Neural progenitor cell (in vitro differentiated cells): ENCODE data around the gene BOK. TPM values are rescaled to one million over a fixed set of nuclear protein-coding genes. Genes with fewer than 3 reads are reported as not detected.

Experiments used
- DNase-seq: peaks from one replicate; pipeline ENCODE4 v3.0.0-alpha.2; 2016; ENCODE audit warnings: low spot score
- H2AFZ ChIP-seq: fragments of 200-600 bp; sonication (generic); replicated peaks from 2 replicates; pipeline ENCODE4 v1.6.1; 2016; ENCODE audit warnings: antibody characterized with exemption
- H3F3A ChIP-seq: fragments of 200-600 bp; sonication (generic); 2 replicates; pipeline ENCODE4 v1.6.1; 2016; ENCODE audit warnings: antibody characterized with exemption, low read depth
- H3K27ac ChIP-seq: fragments of 200-600 bp; sonication (generic); 2 replicates; pipeline ENCODE4 v1.5.1; 2016; ENCODE audit warnings: mild to moderate bottlenecking
- H3K27me3 ChIP-seq: fragments of 200-600 bp; sonication (generic); 2 replicates; pipeline ENCODE4 v1.6.1; 2016; ENCODE audit warnings: mild to moderate bottlenecking, moderate library complexity
- H3K36me3 ChIP-seq: fragments of 200-600 bp; sonication (generic); 2 replicates; pipeline ENCODE4 v1.5.1; 2016
- H3K4me1 ChIP-seq: fragments of 200-600 bp; sonication (generic); 2 replicates; pipeline ENCODE4 v1.6.1; 2016; ENCODE audit warnings: mixed run types
- H3K4me2 ChIP-seq: fragments of 200-600 bp; sonication (generic); 2 replicates; pipeline ENCODE4 v1.6.1; 2016
- H3K4me3 ChIP-seq: fragments of 200-600 bp; sonication (generic); 2 replicates; pipeline ENCODE4 v1.5.1; 2016
- H3K79me2 ChIP-seq: fragments of 200-600 bp; sonication (generic); 2 replicates; pipeline ENCODE4 v1.6.1; 2016; ENCODE audit warnings: low read depth
- H3K9ac ChIP-seq: fragments of 200-600 bp; sonication (generic); 2 replicates; pipeline ENCODE4 v1.6.1; 2016
- H3K9me3 ChIP-seq: fragments of 200-600 bp; sonication (generic); 2 replicates; pipeline ENCODE4 v1.5.1; 2016; ENCODE audit warnings: low read depth
- H4K20me1 ChIP-seq: fragments of 200-600 bp; sonication (generic); 2 replicates; pipeline ENCODE4 v1.6.1; 2016; ENCODE audit warnings: low read depth
- H3K27ac Mint-ChIP-seq: 3 replicates; pipeline ENCODE4 v1.8.0; 2021; ENCODE audit warnings: mixed read lengths
- H3K27me3 Mint-ChIP-seq: 2 replicates; pipeline ENCODE4 v1.8.0; 2022; ENCODE audit warnings: low read depth, mild to moderate bottlenecking, inconsistent platforms, moderate library complexity, mixed read lengths; ENCODE audit not compliant: insufficient read depth
- H3K36me3 Mint-ChIP-seq: 3 replicates; pipeline ENCODE4 v1.8.0; 2021; ENCODE audit warnings: mixed read lengths
- H3K4me1 Mint-ChIP-seq: 3 replicates; pipeline ENCODE4 v1.8.0; 2021; ENCODE audit warnings: mixed read lengths
- H3K4me3 Mint-ChIP-seq: 3 replicates; pipeline ENCODE4 v1.8.0; 2021; ENCODE audit warnings: mild to moderate bottlenecking, moderate library complexity, mixed read lengths
- H3K9me3 Mint-ChIP-seq: 3 replicates; pipeline ENCODE4 v1.8.0; 2020; ENCODE audit warnings: mixed read lengths
- CTCF ChIP-seq: fragments of 200-600 bp; sonication (generic); IDR thresholded peaks from 2 replicates; pipeline ENCODE4 v1.5.1; 2017; ENCODE audit warnings: antibody characterized with exemption, mild to moderate bottlenecking
- EZH2 ChIP-seq: fragments of 200-600 bp; sonication (generic); IDR thresholded peaks from 2 replicates; pipeline ENCODE4 v1.6.1; 2017; ENCODE audit warnings: antibody characterized with exemption, mild to moderate bottlenecking, moderate library complexity
- EZH2phosphoT487 ChIP-seq: fragments of 200-600 bp; sonication (generic); IDR thresholded peaks from 2 replicates; pipeline ENCODE4 v1.6.1; 2017; ENCODE audit warnings: antibody characterized with exemption
- total RNA-seq: library from RNA; depleted of rRNA; stranded (reverse); fragments of >200 nt; gene quantifications from 2 replicates; pipeline ENCODE4 v1.2.3, GENCODE V29; 2015; ENCODE audit warnings: low replicate concordance

BOK gene
- total RNA-seq, 1 donor from 2014 or later, result 2.0 TPM

- H2AFZ ChIP-seq, result no peak overlapping the region
- no peak overlapping the region for H3K27ac ChIP-seq
- peak overlapping the region; percentile 11 for H3K4me3 ChIP-seq
- no peaks in the 10 kb centered on the region for H3K36me3 ChIP-seq
- Mint-ChIP-seq H3K4me1 (peaks cover 6% of the 10 kb centered on the region), H3K27me3 (peaks cover 5% of the 10 kb centered on the region), H3K36me3 (peaks cover 13% of the 10 kb centered on the region), H3K4me3 (no peak overlapping the region), H3K27ac (peak overlapping the region; percentile 57), H3K9me3 (peaks cover 2% of the 10 kb centered on the region)
- peak overlapping the region; percentile 58 for H3K4me2 ChIP-seq
- H3K9ac ChIP-seq, result no peak overlapping the region
- H3F3A ChIP-seq, result peaks cover 2% of the 10 kb centered on the region
- H3K9me3 ChIP-seq, result no peaks in the 10 kb centered on the region
- TF ChIP-seq CTCF (no peak), EZH2 (no peak), EZH2phosphoT487 (no peak)
- peak; percentile 30 for DNase-seq
- peaks cover 46% of the 10 kb centered on the region for H3K79me2 ChIP-seq
- H3K27me3 ChIP-seq, result no peaks in the 10 kb centered on the region
- H4K20me1 ChIP-seq, result no peaks in the 10 kb centered on the region
- peaks cover 13% of the 10 kb centered on the region for H3K4me1 ChIP-seq
Observed at GRCh38 chr2:241617431-241618154, 59.0 kb downstream of the BOK start.

GRCh38 chr2:241618296-241618805 lies 59.8 kb downstream of the BOK start:
- no peak for TF ChIP-seq EZH2
- no peak for TF ChIP-seq CTCF
- TF ChIP-seq EZH2phosphoT487, result no peak
- Histone ChIP-seq H4K20me1 (no peaks in the 10 kb centered on the region), H3K9ac (no peak overlapping the region), H3K4me3 (no peak overlapping the region), H3K4me2 (no peak overlapping the region), H3K9me3 (no peaks in the 10 kb centered on the region), H3K27me3 (no peaks in the 10 kb centered on the region), H3K36me3 (no peaks in the 10 kb centered on the region), H3K79me2 (peaks cover 53% of the 10 kb centered on the region), H3K4me1 (peaks cover 6% of the 10 kb centered on the region), H3F3A (no peaks in the 10 kb centered on the region), H3K27ac (no peak overlapping the region), H2AFZ (no peak overlapping the region)
- H3K4me3 Mint-ChIP-seq, result peak overlapping the region; percentile 60
- H3K27me3 Mint-ChIP-seq, result peaks cover 5% of the 10 kb centered on the region
- peaks cover 13% of the 10 kb centered on the region for H3K36me3 Mint-ChIP-seq
- H3K9me3 Mint-ChIP-seq, result peaks cover 2% of the 10 kb centered on the region
- peak overlapping the region; percentile 91 for H3K27ac Mint-ChIP-seq
- peaks cover 6% of the 10 kb centered on the region for H3K4me1 Mint-ChIP-seq
- no peak for DNase-seq

GRCh38 chr2:241618829-241619228 lies 60.3 kb downstream of the BOK start:
- no peaks in the 10 kb centered on the region for H4K20me1 ChIP-seq
- no peak overlapping the region for H3K27ac ChIP-seq
- Mint-ChIP-seq H3K4me3 (no peak overlapping the region), H3K27me3 (peaks cover 5% of the 10 kb centered on the region), H3K4me1 (peaks cover 6% of the 10 kb centered on the region), H3K9me3 (peaks cover 2% of the 10 kb centered on the region), H3K36me3 (peaks cover 13% of the 10 kb centered on the region), H3K27ac (no peak overlapping the region)
- H3K4me1 ChIP-seq, result peaks cover 5% of the 10 kb centered on the region
- peaks cover 51% of the 10 kb centered on the region for H3K79me2 ChIP-seq
- no peaks in the 10 kb centered on the region for H3F3A ChIP-seq
- TF ChIP-seq EZH2 (no peak), EZH2phosphoT487 (no peak), CTCF (no peak)
- H3K9ac ChIP-seq, result no peak overlapping the region
- no peaks in the 10 kb centered on the region for H3K9me3 ChIP-seq
- no peak overlapping the region for H3K4me2 ChIP-seq
- no peak overlapping the region for H3K4me3 ChIP-seq
- H3K27me3 ChIP-seq, result no peaks in the 10 kb centered on the region
- no peak overlapping the region for H2AFZ ChIP-seq
- H3K36me3 ChIP-seq, result no peaks in the 10 kb centered on the region
- DNase-seq, result no peak
